ENCODE data around the gene SLC44A1.

DNA sequence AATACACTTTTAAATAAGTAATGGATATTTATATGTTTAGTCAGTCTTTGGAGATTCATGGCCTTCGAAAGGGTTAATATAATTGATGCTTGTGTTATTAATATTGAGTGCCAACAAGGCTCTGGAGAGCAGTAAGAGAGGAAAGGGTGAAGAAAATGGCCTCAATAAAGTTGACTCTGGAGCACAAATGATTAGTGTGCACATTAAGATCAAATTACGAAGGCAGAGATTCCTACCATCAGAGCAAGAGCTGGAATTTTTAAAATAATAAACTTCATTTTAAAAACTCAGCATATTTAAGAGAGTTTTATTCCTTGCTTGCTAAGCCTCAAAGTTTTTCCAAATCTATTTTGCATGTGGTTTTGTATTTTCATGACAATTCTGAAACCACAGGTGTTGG is 14.8 kb downstream of the SLC44A1 start:
- TF ChIP-seq EP300 (IDR thresholded peaks at IDR 0.05) = no peak
- no peak for TF ChIP-seq POLR2AphosphoS5 (IDR thresholded peaks at IDR 0.05)
- TF ChIP-seq, protein P1, sequence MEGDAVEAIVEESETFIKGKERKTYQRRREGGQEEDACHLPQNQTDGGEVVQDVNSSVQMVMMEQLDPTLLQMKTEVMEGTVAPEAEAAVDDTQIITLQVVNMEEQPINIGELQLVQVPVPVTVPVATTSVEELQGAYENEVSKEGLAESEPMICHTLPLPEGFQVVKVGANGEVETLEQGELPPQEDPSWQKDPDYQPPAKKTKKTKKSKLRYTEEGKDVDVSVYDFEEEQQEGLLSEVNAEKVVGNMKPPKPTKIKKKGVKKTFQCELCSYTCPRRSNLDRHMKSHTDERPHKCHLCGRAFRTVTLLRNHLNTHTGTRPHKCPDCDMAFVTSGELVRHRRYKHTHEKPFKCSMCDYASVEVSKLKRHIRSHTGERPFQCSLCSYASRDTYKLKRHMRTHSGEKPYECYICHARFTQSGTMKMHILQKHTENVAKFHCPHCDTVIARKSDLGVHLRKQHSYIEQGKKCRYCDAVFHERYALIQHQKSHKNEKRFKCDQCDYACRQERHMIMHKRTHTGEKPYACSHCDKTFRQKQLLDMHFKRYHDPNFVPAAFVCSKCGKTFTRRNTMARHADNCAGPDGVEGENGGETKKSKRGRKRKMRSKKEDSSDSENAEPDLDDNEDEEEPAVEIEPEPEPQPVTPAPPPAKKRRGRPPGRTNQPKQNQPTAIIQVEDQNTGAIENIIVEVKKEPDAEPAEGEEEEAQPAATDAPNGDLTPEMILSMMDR (IDR thresholded peaks at IDR 0.05) = no peak
- no peak for TF ChIP-seq POLR2A (IDR thresholded peaks at IDR 0.05)

Measured in upper lobe of left lung (tissue), 4 donors.